ENCODE measurements around the gene GRIK4.

The GRIK4 gene

GRCh38 chr11:120676991-120677390 lies 165.4 kb downstream of the GRIK4 start:
- no peak for DNase-seq

GRCh38 chr11:120680322-120680721 lies 168.8 kb downstream of the GRIK4 start:
- DNase-seq: no peak

GRCh38 chr11:120681434-120682331 lies 170.1 kb downstream of the GRIK4 start:
- DNase-seq: no peak

- DNase-seq: no peak
Observed at GRCh38 chr11:120682332-120682649, 170.7 kb downstream of the GRIK4 start.

- no peak for DNase-seq
Observed at GRCh38 chr11:120682866-120683265, 171.3 kb downstream of the GRIK4 start.

GRCh38 chr11:120686516-120686915 lies 175.0 kb downstream of the GRIK4 start:
- DNase-seq: no peak

- DNase-seq: no peak
Observed at GRCh38 chr11:120688163-120688562, 176.6 kb downstream of the GRIK4 start.

- no peak for DNase-seq
Observed at GRCh38 chr11:120689596-120690275, 178.2 kb downstream of the GRIK4 start.

GRCh38 chr11:120690406-120690805 lies 178.9 kb downstream of the GRIK4 start:
- no peak for DNase-seq

GRCh38 chr11:120694726-120695125 lies 183.2 kb downstream of the GRIK4 start:
- DNase-seq: no peak

GRCh38 chr11:120695426-120695825 lies 183.9 kb downstream of the GRIK4 start:
- DNase-seq: no peak

- no peak for DNase-seq
Observed at GRCh38 chr11:120695939-120696338, 184.4 kb downstream of the GRIK4 start.

GRCh38 chr11:120696597-120697218 lies 185.2 kb downstream of the GRIK4 start:
- no peak for DNase-seq

- no peak for DNase-seq
Observed at GRCh38 chr11:120698918-120699317, 187.4 kb downstream of the GRIK4 start.

GRCh38 chr11:120702656-120703055 lies 191.1 kb downstream of the GRIK4 start:
- DNase-seq: no peak

GRCh38 chr11:120703358-120704152 lies 192.0 kb downstream of the GRIK4 start:
- no peak for DNase-seq

GRCh38 chr11:120704256-120704750 lies 192.8 kb downstream of the GRIK4 start:
- no peak for DNase-seq

GRCh38 chr11:120706257-120706656 lies 194.7 kb downstream of the GRIK4 start:
- DNase-seq: no peak

- no peak for DNase-seq
Observed at GRCh38 chr11:120707098-120707497, 195.6 kb downstream of the GRIK4 start.

- no peak for DNase-seq
Observed at GRCh38 chr11:120707663-120708062, 196.1 kb downstream of the GRIK4 start.

GRCh38 chr11:120708511-120709183 lies 197.1 kb downstream of the GRIK4 start:
- DNase-seq: no peak

GRCh38 chr11:120709808-120710207 lies 198.3 kb downstream of the GRIK4 start:
- peak; percentile 13 for DNase-seq
